HG02840 (cell line): Measurements from ENCODE around the gene TMEM9.

ENCODE experiments used
- ATAC-seq: cut with Tn5 transposase; IDR thresholded peaks from one replicate; pipeline ENCODE4 v1.9.1; 2021; ENCODE audit warnings: mild to moderate bottlenecking, moderate library complexity, moderate number of reproducible peaks; ENCODE audit not compliant: unreplicated experiment, low FRiP score

TMEM9 gene

DNA sequence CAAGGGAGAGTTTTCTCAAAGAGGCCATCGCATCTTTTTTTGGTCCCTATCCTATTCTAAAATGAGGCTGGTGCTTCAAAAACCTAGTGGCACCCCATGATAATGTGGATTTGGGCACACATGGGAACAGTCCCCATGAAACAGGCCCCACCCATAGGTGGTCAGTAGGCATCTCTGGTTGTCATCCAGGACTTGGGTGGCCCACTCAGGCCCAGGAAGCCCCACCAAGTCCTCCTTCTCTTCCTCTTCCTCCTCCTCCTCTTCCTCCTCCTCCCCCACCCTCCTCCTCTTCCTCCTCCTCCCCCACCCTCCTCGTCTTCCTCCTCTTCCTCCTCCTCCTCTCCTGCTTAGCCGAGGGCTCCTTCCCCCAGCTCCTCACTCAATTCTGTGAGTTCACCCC is 42.6 kb downstream of the TMEM9 start:
- no peak for ATAC-seq

DNA sequence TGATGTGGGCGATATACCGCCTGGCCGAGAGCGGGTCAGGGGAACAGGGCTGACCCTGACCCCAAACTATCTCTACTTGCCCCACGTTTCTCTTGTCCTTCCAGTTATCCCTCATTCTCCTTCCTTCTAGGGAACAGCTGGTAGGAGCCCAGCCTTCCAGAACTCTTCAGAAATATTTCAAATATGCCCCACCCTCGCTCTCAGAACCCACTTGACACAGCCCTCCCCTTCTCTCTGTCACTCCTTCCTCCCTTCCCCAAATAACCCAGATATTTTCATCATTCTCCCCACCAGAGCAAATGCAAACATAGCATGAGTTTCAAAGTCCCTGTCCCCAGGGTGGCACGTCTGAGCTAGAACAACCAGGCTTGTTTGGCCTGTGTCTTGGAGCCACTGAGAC is 43.1 kb downstream of the TMEM9 start:
- ATAC-seq = no peak

- ATAC-seq = no peak
These were observed 43.7 kb downstream of the TMEM9 start for GRCh38 chr1:201110616-201111015.

- ATAC-seq = no peak
These were observed 44.1 kb downstream of the TMEM9 start for GRCh38 chr1:201110138-201110537.

GRCh38 chr1:201109651-201110050 is 44.6 kb downstream of the TMEM9 start:
- ATAC-seq = no peak

- no peak for ATAC-seq
These were observed 45.7 kb downstream of the TMEM9 start for GRCh38 chr1:201108614-201109013.

DNA sequence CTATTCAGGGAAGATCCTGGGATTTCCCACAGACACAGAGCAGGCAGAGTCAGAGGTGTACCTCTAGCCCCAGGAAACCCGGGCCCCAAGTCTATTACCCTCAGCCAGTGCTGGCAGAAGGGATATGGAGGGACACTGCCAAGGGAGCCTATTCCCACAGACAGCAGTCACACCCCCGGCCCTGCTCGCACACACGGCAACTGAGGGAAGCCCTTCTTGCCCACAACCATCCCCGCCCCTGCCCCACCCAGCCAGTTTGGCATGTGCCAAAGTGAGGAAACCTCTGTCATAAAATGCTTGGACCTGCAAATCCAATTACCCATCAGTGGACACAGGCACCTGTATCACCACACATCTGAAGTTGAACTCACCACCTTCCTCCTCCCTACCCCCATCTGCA is 48.6 kb downstream of the TMEM9 start:
- ATAC-seq = no peak

DNA sequence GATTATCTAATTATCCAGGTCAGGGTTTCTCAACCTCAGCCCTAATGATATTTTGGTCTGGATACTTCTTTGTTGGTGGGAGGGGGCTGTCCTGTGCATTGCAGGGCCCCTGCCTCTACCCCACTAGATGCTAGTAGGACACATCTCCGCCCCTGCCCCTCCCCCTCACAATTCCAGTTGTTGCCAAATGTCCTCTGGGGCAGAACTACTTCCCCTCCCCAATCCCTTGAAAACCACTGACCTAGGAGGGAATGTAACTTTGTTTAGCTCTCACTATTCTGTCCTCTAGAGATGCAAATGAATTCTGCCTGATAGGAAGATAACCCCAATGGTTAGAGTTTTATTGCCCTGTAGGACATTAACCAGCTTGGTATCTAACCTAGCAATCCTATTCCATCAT is 50.1 kb downstream of the TMEM9 start:
- no peak for ATAC-seq

GRCh38 chr1:201103666-201104065 is 50.6 kb downstream of the TMEM9 start:
- no peak for ATAC-seq

DNA sequence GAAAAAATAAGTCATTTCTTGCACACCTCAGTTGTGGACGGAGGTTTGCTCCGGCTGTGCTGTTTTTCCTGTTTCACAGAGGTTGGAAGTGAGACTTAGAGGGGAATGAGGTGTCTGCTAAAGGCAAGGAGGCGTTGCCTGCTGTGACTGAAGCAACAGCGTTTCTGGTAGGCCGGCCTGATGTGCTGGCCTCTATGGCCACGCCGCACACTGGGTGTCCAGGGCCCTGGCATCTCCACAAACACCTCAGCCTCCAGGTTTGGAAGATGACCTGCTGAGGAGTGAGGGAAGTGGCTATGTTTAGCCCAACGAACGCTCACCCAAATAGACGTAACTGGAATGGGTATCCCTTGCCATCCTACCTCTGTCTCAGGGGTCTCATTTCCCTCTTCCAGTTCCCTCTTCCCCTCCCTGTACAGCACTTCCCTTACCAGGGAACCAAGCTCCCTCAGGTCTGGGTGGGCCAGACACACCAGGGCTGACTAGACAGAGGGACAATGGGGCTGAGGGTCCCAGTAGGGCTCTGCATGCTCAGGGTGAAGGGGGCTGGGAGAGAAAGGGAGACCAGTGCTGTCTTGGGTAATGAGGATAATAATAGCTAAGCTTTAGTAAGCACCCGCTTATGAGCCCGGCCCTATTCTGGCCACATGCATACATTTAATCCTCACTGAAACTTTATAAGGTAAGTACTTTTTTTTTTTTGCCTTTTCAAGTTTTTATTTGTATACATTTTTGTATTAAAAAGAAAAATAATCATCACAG is 53.9 kb downstream of the TMEM9 start:
- ATAC-seq = no peak

GRCh38 chr1:201098992-201099677 is 55.1 kb downstream of the TMEM9 start:
- no peak for ATAC-seq

DNA sequence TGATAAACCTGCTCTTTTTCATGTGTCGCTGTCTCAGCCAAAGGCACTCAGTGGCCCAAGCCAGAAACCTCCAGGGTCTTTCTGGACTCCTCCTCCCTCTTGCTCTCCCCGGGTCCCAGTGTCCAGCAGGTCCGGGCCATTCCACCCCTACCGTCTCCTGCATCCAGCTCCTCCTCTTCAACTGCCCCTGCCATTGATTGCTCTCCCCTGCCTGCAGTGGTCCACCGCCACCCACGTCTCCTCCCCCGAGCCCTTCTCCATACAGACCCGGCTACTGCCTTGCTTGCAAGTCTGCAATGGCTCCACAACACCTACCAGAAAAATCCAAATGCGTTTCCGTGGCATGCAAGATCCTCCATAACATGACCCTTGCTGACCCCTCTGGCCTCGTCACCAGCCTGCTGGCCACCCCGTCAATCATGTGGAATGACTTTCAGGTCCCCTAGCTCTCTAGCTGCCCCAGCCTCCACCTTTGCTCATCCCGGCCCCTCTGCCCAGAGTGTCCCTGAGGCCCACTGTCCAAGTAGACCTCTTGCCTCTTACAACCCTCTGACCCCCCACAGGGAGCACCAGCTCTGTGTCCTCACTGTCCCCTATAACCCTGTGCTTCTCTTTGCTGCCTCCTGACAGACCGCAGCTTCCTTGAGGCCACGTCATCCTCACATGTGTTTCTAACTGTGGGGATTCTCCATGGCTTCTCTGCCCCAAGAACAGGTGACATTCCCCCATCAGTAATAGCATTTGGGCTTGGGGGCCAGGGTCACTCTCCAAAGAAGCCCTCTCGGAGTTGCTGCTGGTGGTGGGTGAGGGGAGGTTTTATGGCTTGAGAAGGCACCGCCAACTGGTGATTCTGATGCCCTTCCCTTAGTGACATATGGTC is 57.1 kb downstream of the TMEM9 start:
- ATAC-seq = no peak

GRCh38 chr1:201096041-201096461 is 58.2 kb downstream of the TMEM9 start:
- no peak for ATAC-seq

- ATAC-seq = no peak
These were observed 58.7 kb downstream of the TMEM9 start for GRCh38 chr1:201095581-201095980.

GRCh38 chr1:201094832-201095231 is 59.4 kb downstream of the TMEM9 start:
- ATAC-seq = no peak

DNA sequence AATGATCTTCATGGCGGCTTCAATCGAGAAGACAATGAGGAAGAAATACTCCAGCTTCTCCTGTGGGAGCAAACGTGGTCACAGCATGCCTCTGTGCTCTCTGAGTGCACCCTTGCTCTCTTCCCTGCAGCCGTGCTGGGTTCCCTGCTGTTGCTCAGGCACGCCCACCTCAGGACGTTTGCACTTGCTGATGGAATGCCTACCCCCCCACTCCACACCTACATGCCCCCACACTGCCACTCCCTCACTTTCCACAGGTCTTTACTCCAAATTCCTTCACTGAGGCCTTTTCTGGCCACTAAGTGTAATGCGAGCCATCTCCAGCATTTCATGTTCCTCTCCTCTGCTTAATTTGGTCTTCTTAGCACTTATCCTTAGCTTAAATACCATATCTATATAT is 60.3 kb downstream of the TMEM9 start:
- no peak for ATAC-seq

DNA sequence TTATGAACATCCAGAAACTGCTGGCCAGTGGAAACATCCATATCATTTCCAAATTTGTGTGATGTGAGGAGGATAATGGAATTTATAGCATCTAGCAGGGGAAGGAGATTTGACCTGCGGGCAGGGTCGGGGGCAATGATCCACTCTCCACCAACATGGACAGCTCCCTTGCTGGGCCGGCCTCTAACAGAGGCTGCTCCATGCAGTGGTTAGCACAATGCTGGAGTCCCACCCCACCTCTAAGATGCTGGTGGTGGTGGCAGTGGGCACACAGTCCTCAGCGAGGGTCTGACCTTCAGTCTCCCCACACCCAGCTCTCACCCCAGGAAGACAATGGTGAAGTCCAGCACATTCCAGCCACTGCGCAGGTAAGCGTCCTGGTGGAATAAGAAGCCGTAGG is 60.7 kb downstream of the TMEM9 start:
- ATAC-seq = no peak

DNA sequence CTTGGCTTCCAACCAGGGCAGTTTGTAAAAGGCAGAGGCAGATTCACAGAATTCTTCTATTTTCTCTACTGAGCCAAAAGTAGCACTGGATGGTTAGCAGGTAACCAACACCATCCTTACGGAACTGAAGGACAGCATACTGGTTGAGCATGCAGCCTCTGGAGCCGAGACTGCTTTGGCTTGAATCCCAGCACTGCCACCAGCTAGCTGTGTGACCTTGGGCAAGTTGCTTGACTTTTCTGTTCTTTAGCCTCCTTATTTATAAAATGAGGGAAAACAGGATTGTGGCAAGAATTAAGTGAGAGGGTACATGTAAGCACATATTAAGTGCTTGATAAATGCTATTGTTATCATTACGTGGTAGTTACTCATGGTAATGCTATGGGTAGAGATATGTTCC is 61.5 kb downstream of the TMEM9 start:
- ATAC-seq = no peak

GRCh38 chr1:201091256-201091655 is 63.0 kb downstream of the TMEM9 start:
- ATAC-seq = no peak

DNA sequence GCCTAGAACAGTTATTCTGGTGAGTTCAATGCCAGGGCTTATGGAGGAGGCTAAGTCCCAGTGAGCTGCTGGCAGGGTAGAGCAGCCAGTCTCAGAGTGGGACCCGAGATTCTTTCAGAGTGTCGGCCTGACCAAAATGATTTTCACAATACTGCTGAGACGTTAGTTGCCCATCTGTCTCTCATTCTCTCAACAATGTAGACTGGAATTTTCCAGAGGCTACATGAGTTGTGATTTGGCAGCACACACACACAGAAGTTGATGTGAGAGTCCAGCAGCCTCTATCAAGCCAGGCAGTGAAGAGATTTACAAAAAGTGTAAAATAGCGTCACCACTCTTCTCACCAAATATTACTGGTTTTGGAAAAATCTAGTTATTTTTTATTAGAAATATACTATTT is 63.7 kb downstream of the TMEM9 start:
- no peak for ATAC-seq

- ATAC-seq = no peak
These were observed 64.7 kb downstream of the TMEM9 start for GRCh38 chr1:201089596-201089995.
